ENCODE measurements around the gene ARHGEF39. TPM values are rescaled to one million over a fixed set of nuclear protein-coding genes. Genes with fewer than 3 reads are reported as not detected.

Gene ARHGEF39
- total and polyA plus RNA-seq, 9 of the 15 experiments (the other 6 are each of a cell fraction or from before 2014, with no cell fraction given), result 2.8 to 21.7 (median 12.9) TPM

GRCh38 chr9:35658137-35658967 is 6.6 kb downstream of the ARHGEF39 start, which contains the start of gene CCDC107 (continued):
- no peak for TF ChIP-seq ZBTB33 (CRISPR knock-in tag; IDR thresholded peaks at IDR 0.05)
- 0 out of 2 replicates have a peak, but pooled peaks have one; percentile 5 for TF ChIP-seq EP300 (IDR thresholded peaks at IDR 0.05; ENCODE audit: low read length)
- TF ChIP-seq MAZ (CRISPR knock-in tag; conservative IDR thresholded peaks at IDR 0.05 in 1 of 2, IDR thresholded peaks at IDR 0.05 in 1 of 2), result peak; percentile 29 to 67; a peak in 2 of 4 replicates
- TF ChIP-seq SAFB2 (IDR thresholded peaks at IDR 0.05; ENCODE audit: borderline replicate concordance, low read depth, low read length, severe bottlenecking), result no peak
- peak; percentile 22; the same call in 1 of the 2 replicates for TF ChIP-seq VEZF1 (CRISPR knock-in tag; IDR thresholded peaks at IDR 0.05)
- no peak for TF ChIP-seq ATF4 (CRISPR knock-in tag; IDR thresholded peaks at IDR 0.05)
- 0 out of 2 replicates have a peak, but pooled peaks have one; percentile 46 for TF ChIP-seq HBP1 (CRISPR knock-in tag; IDR thresholded peaks at IDR 0.05)
- TF ChIP-seq STAT5A (IDR thresholded peaks at IDR 0.05; ENCODE audit: borderline replicate concordance, low read length), result no peak
- TF ChIP-seq POLR2AphosphoS5 (IDR thresholded peaks at IDR 0.05; ENCODE audit: control insufficient read depth, insufficient read depth, low read depth, low read length), result 0 out of 2 replicates have a peak, but pooled peaks have one; percentile 40
- no peak for TF ChIP-seq CHD2 (IDR thresholded peaks at IDR 0.05; ENCODE audit: low read depth, low read length)
- TF ChIP-seq ZNF175 (CRISPR knock-in tag; IDR thresholded peaks at IDR 0.05; ENCODE audit: low read depth), result no peak
- TF ChIP-seq TEAD1 (CRISPR knock-in tag; IDR thresholded peaks at IDR 0.05), result 0 out of 4 replicates have a peak, but pooled peaks of 1 of the 2 experiments have one; percentile 62
- TF ChIP-seq POLR2AphosphoS2 (IDR thresholded peaks at IDR 0.05; ENCODE audit: low read length), result peak; percentile 40; the same call in 1 of the 2 replicates
- 0 out of 2 replicates have a peak, but pooled peaks have one; percentile 21 for TF ChIP-seq SMARCA4 (IDR thresholded peaks at IDR 0.05)
- TF ChIP-seq HMGN3 (IDR thresholded peaks at IDR 0.05; ENCODE audit: borderline replicate concordance, extremely low read depth, insufficient read length, low read depth, low read length), result peak; percentile 38
- peak; percentile 70 for TF ChIP-seq POLR2A (conservative IDR thresholded peaks at IDR 0.05)
- TF ChIP-seq MLLT1 (IDR thresholded peaks at IDR 0.05), result no peak; a peak in 1 of 4 replicates
- TF ChIP-seq DNMT1 (IDR thresholded peaks at IDR 0.05), result no peak
- TF ChIP-seq TAL1 (IDR thresholded peaks at IDR 0.05), result no peak
- peak; percentile 70 for TF ChIP-seq FIP1L1 (IDR thresholded peaks at IDR 0.05; ENCODE audit: low read depth, low read length, poor library complexity, severe bottlenecking)
